Duodenal mucosa (tissue), 2 donors: ENCODE measurements around the gene PER2.
A peak's percentile ranks its signal among the peaks of the same experiment; 100 is the strongest.
"Not testable (repeated sequence)": the region's sequence is repeated elsewhere in the genome, so short reads cannot be mapped to it uniquely, and the experiment has no call there.

Experiments used
- H3K27ac ChIP-seq: one replicate; pipeline ENCODE4 v1.7.0; 2013; ENCODE audit warnings: low read depth, low read length
- H3K27me3 ChIP-seq, 2 donors: one replicate each; pipeline ENCODE4 v1.7.0; 2013; ENCODE audit warnings: low read length in 2 of 2, control low read depth in 1 of 2; ENCODE audit not compliant: insufficient read depth in 2 of 2, control insufficient read depth in 1 of 2
- H3K36me3 ChIP-seq, 2 donors: one replicate each; pipeline ENCODE4 v1.7.0; 2013; ENCODE audit warnings: low read length in 2 of 2, control low read depth in 1 of 2; ENCODE audit not compliant: insufficient read depth in 2 of 2, control insufficient read depth in 1 of 2
- H3K4me1 ChIP-seq, 2 donors: one replicate each; pipeline ENCODE4 v1.7.0; 2013; ENCODE audit warnings: low read length in 2 of 2, control low read depth in 1 of 2; ENCODE audit not compliant: insufficient read depth in 2 of 2, control insufficient read depth in 1 of 2
- H3K4me3 ChIP-seq, 2 donors: one replicate each; pipeline ENCODE4 v1.7.0; 2013; ENCODE audit warnings: low read length in 2 of 2, low read depth in 1 of 2
- H3K9ac ChIP-seq, 2 donors: one replicate each; pipeline ENCODE4 v1.7.0; 2013; ENCODE audit warnings: low read length in 2 of 2, low read depth in 1 of 2
- H3K9me3 ChIP-seq, 2 donors: one replicate each; pipeline ENCODE4 v1.7.0; 2013; ENCODE audit warnings: low read length in 2 of 2, control low read depth in 1 of 2; ENCODE audit not compliant: control insufficient read depth in 1 of 2

The PER2 gene

DNA sequence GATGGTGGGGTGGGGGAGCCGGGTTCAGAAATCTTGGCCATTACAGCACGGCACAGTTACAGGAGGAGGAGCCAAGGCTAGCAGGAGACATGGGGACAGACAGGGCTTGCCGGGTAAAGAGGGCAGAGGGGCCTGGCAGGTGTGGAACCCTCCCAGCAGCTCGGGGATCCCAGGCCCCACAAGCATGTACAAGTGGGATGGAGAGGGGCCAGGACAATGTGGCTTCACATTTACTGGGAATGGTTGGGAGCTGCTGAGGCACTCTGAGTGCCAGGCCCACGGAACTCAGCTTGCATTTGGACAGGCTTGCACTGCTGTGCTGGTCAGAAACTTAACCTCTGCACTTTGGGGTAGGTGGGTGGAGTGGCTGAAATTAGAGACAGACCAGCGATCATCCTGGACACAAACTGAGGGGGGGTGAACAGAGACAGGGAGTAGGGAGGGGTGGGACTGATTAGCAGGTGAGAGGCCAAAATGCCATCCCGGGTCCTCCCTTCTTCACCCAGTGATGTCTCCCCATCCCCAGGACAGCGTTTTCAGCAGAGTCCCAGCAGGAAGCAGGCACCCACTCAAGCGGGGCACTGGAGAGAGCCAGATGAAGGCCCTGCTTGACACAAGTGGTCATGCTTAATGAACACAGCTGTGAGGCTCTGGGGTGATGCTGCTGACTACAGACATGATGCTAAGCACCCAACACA lies 9.6 kb downstream of the PER2 start:
- Histone ChIP-seq H3K4me3 (no peak overlapping the region), H3K9ac (no peak overlapping the region), H3K36me3 (peaks cover 16 to 42% of the 10 kb centered on the region in 2 donors), H3K4me1 (peaks cover 43 to 54% of the 10 kb centered on the region in 2 donors), H3K9me3 (no peaks in the 10 kb centered on the region), H3K27me3 (no peaks in the 10 kb centered on the region), H3K27ac (no peak overlapping the region)

DNA sequence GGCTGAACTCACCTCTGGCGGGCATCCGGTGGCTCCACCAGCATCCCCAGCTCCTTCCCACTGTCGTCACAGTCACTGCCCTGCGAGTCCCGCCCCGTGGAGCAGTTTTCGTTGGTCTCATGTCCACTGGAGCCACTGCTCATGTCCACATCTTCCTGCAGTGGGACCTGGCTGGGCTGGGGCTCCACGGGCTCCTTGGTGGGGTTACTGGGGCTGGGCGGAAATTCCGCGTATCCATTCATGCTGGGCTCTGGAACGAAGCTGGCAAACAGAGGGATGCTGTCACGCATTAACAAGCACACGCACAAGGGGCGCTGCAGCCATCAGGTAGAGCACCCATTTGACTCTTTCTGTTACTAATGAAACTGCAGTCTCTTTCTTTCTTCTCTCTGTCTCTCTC lies 10.7 kb downstream of the PER2 start:
- peaks cover 20 to 50% of the 10 kb centered on the region in 2 donors for H3K36me3 ChIP-seq
- H3K9ac ChIP-seq, result no peak overlapping the region
- H3K27ac ChIP-seq, result no peak overlapping the region
- H3K9me3 ChIP-seq, result no peaks in the 10 kb centered on the region
- peaks cover 33 to 46% of the 10 kb centered on the region in 2 donors for H3K4me1 ChIP-seq
- no peaks in the 10 kb centered on the region for H3K27me3 ChIP-seq
- no peak overlapping the region for H3K4me3 ChIP-seq

- Histone ChIP-seq H3K9ac (peak overlapping the region; percentile 35 to 48), H3K9me3 (no peaks in the 10 kb centered on the region), H3K27me3 (no peaks in the 10 kb centered on the region), H3K4me1 (peaks cover 14 to 25% of the 10 kb centered on the region in 2 donors), H3K27ac (no peak overlapping the region), H3K4me3 (peak overlapping the region in 1 of 2 donors; percentile 44), H3K36me3 (peaks cover 29 to 76% of the 10 kb centered on the region in 2 donors)
Observed at GRCh38 chr2:238274152-238274865, 14.1 kb downstream of the PER2 start.

DNA sequence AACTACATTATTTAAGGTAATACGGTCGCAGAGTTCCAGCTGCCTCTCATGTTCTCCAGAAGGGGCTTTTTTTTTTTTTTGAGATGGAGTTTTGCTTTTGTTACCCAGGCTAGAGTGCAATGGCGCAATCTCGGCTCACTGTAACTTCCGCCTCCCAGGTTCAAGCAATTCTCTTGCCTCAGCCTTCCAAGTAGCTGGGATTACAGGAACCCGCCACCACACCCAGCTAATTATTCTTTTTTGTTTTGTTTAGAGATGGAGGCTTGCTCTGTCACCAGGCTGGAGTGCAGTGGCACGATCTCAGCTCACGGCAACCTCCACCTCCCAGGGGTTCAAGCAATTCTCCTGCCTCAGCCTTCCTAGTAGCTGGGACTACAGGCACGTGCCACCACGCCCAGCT lies 15.0 kb downstream of the PER2 start:
- H3K4me1 ChIP-seq, result peaks cover 13 to 18% of the 10 kb centered on the region in 2 donors
- peaks cover 35 to 79% of the 10 kb centered on the region in 2 donors for H3K36me3 ChIP-seq
- not testable (repeated sequence) for H3K4me3 ChIP-seq, H3K9ac ChIP-seq, H3K9me3 ChIP-seq, H3K27me3 ChIP-seq, H3K27ac ChIP-seq

GRCh38 chr2:238272156-238272555 lies 16.3 kb downstream of the PER2 start:
- peaks cover 47 to 84% of the 10 kb centered on the region in 2 donors for H3K36me3 ChIP-seq
- H3K4me3 ChIP-seq, result no peak overlapping the region
- H3K9me3 ChIP-seq, result no peaks in the 10 kb centered on the region
- H3K27ac ChIP-seq, result no peak overlapping the region
- H3K4me1 ChIP-seq, result peaks cover 13 to 18% of the 10 kb centered on the region in 2 donors
- H3K27me3 ChIP-seq, result no peaks in the 10 kb centered on the region
- H3K9ac ChIP-seq, result no peak overlapping the region

DNA sequence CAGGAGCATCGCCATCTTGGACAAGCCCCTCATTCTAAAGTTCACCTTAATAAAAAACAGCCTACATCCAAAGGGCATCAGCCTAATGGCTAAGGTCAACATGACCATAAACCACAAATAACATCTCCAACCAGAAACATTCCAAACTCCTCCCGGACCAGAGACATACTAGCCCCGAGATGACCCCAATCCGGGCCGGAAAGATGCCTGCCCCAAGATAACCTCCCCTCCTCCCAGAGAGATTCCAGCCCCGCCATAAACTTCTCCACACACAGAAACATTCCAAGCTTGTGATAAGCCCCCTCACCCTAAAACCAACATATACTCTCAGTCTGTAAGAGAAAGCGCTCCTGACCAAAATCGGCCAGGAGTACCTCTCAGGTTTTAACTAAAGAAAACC lies 16.7 kb downstream of the PER2 start:
- not testable (repeated sequence) for H3K4me3 ChIP-seq, H3K9ac ChIP-seq, H3K27me3 ChIP-seq, H3K9me3 ChIP-seq, H3K27ac ChIP-seq
- Histone ChIP-seq H3K4me1 (peaks cover 13 to 18% of the 10 kb centered on the region in 2 donors), H3K36me3 (peaks cover 48 to 82% of the 10 kb centered on the region in 2 donors)

- no peak overlapping the region for H3K9ac ChIP-seq
- peaks cover 42 to 81% of the 10 kb centered on the region in 2 donors for H3K36me3 ChIP-seq
- peaks cover 13 to 18% of the 10 kb centered on the region in 2 donors for H3K4me1 ChIP-seq
- no peak overlapping the region for H3K27ac ChIP-seq
- H3K27me3 ChIP-seq, result no peaks in the 10 kb centered on the region
- H3K9me3 ChIP-seq, result no peaks in the 10 kb centered on the region
- H3K4me3 ChIP-seq, result no peak overlapping the region
Observed at GRCh38 chr2:238271061-238271554, 17.3 kb downstream of the PER2 start.

DNA sequence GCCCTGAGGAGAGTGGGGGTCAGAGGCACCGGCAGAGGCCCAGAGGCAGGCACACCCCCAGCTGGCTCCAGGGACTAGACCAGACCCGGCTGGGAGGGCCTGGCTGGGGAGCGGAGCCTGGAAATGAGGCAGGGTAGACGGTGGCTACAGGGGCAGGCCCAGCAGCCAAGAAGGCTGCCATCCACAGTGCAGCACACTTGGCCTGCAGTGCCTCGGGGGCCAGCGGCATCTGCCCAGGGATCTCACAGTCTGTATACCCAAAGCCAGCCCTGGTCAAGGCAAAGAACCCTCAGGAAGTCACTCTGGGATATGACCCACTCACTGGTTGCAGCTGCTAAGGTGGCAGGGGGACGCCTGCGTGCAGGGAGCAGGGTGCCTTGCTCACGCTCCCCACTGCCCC lies 17.8 kb downstream of the PER2 start:
- Histone ChIP-seq H3K27ac (no peak overlapping the region), H3K36me3 (peaks cover 40 to 79% of the 10 kb centered on the region in 2 donors), H3K4me3 (no peak overlapping the region), H3K4me1 (peaks cover 13 to 18% of the 10 kb centered on the region in 2 donors), H3K9ac (no peak overlapping the region), H3K27me3 (no peaks in the 10 kb centered on the region), H3K9me3 (no peaks in the 10 kb centered on the region)

DNA sequence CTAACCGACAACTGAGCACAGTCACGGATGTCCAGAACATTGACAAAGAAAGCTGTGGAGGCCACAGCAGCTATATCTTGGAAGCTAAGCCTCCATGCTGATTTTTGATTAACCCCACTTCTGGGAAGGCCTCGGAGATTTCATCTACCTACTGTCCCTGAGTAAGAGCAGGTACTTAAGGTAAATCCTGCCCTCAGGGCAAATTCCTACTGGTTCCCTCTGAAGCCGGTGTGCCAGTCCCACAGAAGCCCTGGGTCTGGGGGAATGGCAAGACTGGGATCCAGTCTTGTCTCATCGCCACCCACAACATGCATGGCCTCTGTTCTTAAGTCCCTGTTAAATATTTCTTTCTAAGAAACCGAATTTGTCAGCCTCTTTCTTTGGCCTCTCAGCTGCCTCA lies 18.7 kb downstream of the PER2 start:
- Histone ChIP-seq H3K9me3 (no peaks in the 10 kb centered on the region), H3K36me3 (peaks cover 40 to 79% of the 10 kb centered on the region in 2 donors), H3K27me3 (no peaks in the 10 kb centered on the region), H3K9ac (no peak overlapping the region), H3K4me3 (no peak overlapping the region), H3K27ac (no peak overlapping the region), H3K4me1 (peaks cover 8 to 10% of the 10 kb centered on the region in 2 donors)
